Activated T-cell treated with anti-CD3 and anti-CD28 coated beads, Interleukin-2, amount 50 U/mL, for 24 hours (primary cell): ENCODE results near the gene OR51A7.
"Not testable (repeated sequence)": the region's sequence is repeated elsewhere in the genome, so short reads cannot be mapped to it uniquely, and the experiment has no call there.

Experiments used
- DNase-seq: peaks from one replicate; pipeline ENCODE4 v3.0.0-alpha.2; 2020
- H3K27ac Mint-ChIP-seq: 2 replicates; pipeline ENCODE4 v1.8.0; 2020; ENCODE audit warnings: mild to moderate bottlenecking, mixed read lengths
- H3K27me3 Mint-ChIP-seq: 2 replicates; pipeline ENCODE4 v1.8.0; 2020; ENCODE audit warnings: mixed read lengths
- H3K36me3 Mint-ChIP-seq: 2 replicates; pipeline ENCODE4 v1.8.0; 2020; ENCODE audit warnings: low read depth, mixed read lengths
- H3K4me1 Mint-ChIP-seq: 2 replicates; pipeline ENCODE4 v1.8.0; 2020; ENCODE audit warnings: low read depth, mixed read lengths
- H3K4me3 Mint-ChIP-seq: 2 replicates; pipeline ENCODE4 v1.8.0; 2020; ENCODE audit warnings: mild to moderate bottlenecking, moderate library complexity, mixed read lengths
- H3K9me3 Mint-ChIP-seq: 2 replicates; pipeline ENCODE4 v1.8.0; 2020; ENCODE audit warnings: mixed read lengths

OR51A7 gene, protein sequence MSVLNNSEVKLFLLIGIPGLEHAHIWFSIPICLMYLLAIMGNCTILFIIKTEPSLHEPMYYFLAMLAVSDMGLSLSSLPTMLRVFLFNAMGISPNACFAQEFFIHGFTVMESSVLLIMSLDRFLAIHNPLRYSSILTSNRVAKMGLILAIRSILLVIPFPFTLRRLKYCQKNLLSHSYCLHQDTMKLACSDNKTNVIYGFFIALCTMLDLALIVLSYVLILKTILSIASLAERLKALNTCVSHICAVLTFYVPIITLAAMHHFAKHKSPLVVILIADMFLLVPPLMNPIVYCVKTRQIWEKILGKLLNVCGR

DNA sequence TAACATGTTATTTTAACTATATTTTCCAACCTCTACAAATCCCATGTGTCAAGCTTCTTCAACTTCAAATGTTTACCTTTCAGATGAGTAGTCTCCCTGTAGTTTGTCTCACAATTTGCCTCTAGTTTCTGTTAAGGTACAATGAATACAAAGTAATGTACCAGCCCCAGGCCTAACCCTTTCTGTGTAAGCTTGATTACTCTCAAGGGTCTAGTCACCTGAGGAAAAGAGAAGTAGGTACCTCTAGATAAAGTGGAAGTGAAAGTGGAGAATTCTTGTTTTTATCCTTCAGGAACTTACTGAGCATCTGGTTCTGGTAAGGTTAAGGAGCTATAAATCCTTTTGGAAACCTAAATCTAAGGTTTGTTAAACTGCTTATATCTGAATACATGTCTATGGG, at the start of gene OR51A7:
Gene OR51A7, plus strand, starts transcription at position 300 of the 400 bp plus-strand sequence. CDS start 3,587 bp downstream, outside the sequence.
- Mint-ChIP-seq H3K4me3 (no peak within 1 kb of the TSS), H3K27me3 (peaks cover 2% of the 10 kb centered on the region), H3K27ac (no peak within 1 kb of the TSS), H3K36me3 (no peaks in the 10 kb centered on the region), H3K9me3 (no peaks in the 10 kb centered on the region), H3K4me1 (no peaks in the 10 kb centered on the region)
- DNase-seq = no peak

DNA sequence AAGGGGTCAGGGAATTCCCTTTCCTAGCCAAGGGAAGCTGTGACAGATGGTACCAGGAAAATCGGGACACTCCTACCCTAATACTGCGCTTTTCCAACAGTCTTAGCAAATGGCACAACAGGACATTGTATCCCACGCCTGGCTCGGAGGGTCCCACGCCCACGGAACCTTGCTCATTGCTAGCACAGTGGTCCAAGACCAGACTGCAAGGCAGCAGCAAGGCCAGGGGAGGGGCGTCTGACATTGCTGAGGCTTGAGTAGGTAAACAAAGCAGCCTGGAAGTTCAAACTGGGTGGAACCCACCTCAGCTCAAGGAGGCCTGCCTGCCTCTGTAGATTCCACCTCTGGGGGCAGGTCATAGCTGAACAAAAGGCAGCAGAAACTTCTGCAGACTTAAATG, 49.3 kb upstream of the OR51A7 start:
- H3K36me3 Mint-ChIP-seq, H3K9me3 Mint-ChIP-seq, H3K27me3 Mint-ChIP-seq, H3K4me3 Mint-ChIP-seq, H3K27ac Mint-ChIP-seq, DNase-seq, H3K4me1 Mint-ChIP-seq: not testable (repeated sequence)

DNA sequence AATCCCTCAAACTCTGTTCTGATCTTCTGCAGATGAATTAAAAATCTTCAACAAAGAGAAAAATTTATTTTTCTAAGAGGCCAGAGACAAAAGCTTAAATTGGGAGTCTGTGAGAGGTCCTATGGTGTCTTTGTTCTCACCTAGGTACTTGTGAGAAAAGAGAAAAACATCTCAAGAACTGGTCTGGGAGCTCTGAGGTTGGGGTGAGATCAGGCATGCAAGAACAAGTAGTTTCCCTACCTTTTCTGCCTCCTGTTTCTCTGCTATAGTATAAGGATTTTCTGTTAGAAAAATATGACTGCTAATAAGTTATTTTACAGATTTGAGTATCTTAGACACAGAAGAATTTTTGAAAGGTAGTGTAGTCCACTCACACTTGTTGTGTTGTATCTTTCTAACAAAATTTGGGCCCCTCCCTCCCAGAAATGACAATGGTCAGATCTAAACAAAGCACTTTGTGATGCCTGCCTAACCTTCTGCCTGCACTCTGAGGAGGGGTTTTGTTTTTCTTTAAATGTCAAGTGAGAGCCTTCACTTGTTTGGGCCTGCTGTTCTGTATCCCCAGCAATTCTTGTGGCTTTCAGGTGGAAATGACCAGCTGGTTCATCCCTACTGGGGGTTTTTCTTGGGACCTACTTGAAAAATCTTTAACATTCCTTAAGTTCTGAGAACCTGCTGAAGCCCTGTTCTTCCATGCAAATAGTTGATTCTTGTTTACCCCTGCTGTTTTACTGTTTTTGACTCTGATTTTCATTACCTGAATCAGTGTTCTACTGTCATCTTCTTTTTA, 40.9 kb upstream of the OR51A7 start:
- no peaks in the 10 kb centered on the region for H3K9me3 Mint-ChIP-seq
- peaks cover 3% of the 10 kb centered on the region for H3K27me3 Mint-ChIP-seq
- DNase-seq = no peak
- no peaks in the 10 kb centered on the region for H3K4me1 Mint-ChIP-seq
- no peaks in the 10 kb centered on the region for H3K36me3 Mint-ChIP-seq
- H3K4me3 Mint-ChIP-seq = no peak overlapping the region
- H3K27ac Mint-ChIP-seq = no peak overlapping the region

DNA sequence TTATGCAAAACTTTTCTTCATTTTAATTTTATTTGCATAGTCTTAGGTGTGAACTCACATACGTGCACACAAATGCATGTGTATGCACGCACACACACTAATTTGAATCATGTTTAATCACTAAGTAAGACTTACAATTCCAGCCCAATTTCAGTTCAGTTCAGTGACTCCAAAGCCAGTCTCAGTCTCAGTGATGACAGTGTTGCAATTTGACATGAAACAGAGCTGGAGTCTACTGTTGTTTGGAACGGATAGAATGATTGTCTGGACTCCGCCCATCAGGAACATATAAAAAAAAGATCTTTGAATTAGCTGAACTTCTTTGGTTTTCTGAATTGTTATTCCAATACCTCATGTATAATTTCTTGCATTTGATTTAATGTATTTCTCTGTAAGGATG, 39.7 kb upstream of the OR51A7 start:
- no peak overlapping the region for H3K4me3 Mint-ChIP-seq
- H3K9me3 Mint-ChIP-seq = no peaks in the 10 kb centered on the region
- no peaks in the 10 kb centered on the region for H3K4me1 Mint-ChIP-seq
- no peak overlapping the region for H3K27ac Mint-ChIP-seq
- peaks cover 3% of the 10 kb centered on the region for H3K27me3 Mint-ChIP-seq
- no peaks in the 10 kb centered on the region for H3K36me3 Mint-ChIP-seq
- DNase-seq = no peak

DNA sequence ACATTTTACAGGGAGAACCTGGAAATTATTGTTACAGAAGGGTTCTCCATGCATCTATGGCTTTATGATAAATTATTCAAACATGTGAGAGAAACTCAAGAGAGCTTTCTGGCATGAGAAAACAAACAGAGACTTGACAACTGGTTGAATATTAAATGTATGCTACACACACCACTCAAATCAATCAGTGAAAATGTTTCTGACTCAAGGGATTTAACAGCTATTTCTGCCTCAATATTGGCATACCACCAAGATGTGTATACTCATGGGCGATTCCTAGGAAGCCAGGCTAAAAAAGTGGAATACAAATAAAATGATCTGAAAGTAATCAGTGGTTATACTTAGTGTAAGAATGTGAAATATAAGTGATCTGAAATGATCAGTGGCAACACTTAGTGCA, 37.7 kb upstream of the OR51A7 start:
- no peak for DNase-seq
- H3K27me3 Mint-ChIP-seq = peaks cover 3% of the 10 kb centered on the region
- H3K4me1 Mint-ChIP-seq = no peaks in the 10 kb centered on the region
- no peak overlapping the region for H3K4me3 Mint-ChIP-seq
- no peak overlapping the region for H3K27ac Mint-ChIP-seq
- no peaks in the 10 kb centered on the region for H3K36me3 Mint-ChIP-seq
- H3K9me3 Mint-ChIP-seq = no peaks in the 10 kb centered on the region

DNA sequence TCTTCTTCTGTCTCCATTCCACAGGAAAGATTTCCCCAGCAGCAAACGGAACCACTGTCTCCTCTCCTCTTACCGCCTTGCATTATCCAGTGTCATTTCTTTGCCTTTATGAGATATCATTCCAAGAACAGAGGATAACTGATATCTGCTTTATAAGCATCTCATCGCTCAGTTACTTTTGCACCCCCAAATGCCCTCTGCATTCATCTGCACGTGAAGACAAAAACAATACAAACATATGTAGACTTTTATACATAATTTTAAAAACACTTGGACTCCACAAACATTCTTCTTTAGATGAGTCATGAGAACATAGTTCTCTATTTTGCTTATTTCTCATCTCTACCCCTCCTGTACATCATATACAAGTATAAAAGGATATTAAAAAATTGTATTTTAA, 22.4 kb upstream of the OR51A7 start:
- no peaks in the 10 kb centered on the region for H3K4me1 Mint-ChIP-seq
- no peaks in the 10 kb centered on the region for H3K9me3 Mint-ChIP-seq
- H3K27ac Mint-ChIP-seq = no peak overlapping the region

DNA sequence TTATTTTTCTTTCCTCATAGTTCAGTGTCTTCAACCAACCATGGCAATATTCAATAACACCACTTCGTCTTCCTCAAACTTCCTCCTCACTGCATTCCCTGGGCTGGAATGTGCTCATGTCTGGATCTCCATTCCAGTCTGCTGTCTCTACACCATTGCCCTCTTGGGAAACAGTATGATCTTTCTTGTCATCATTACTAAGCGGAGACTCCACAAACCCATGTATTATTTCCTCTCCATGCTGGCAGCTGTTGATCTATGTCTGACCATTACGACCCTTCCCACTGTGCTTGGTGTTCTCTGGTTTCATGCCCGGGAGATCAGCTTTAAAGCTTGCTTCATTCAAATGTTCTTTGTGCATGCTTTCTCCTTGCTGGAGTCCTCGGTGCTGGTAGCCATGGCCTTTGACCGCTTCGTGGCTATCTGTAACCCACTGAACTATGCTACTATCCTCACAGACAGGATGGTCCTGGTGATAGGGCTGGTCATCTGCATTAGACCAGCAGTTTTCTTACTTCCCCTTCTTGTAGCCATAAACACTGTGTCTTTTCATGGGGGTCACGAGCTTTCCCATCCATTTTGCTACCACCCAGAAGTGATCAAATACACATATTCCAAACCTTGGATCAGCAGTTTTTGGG, 21.6 kb upstream of the OR51A7 start, which contains the start of gene OR51T1:
Gene OR51T1, plus strand, starts transcription at position 41 of the 641 bp plus-strand sequence. Its CDS starts 0 bp downstream, at position 41.
- no peaks in the 10 kb centered on the region for H3K4me1 Mint-ChIP-seq
- DNase-seq = no peak
- no peak within 1 kb of the TSS for H3K4me3 Mint-ChIP-seq
- no peaks in the 10 kb centered on the region for H3K9me3 Mint-ChIP-seq
- H3K27ac Mint-ChIP-seq = no peak within 1 kb of the TSS
- H3K27me3 Mint-ChIP-seq = no peaks in the 10 kb centered on the region
- no peaks in the 10 kb centered on the region for H3K36me3 Mint-ChIP-seq

More for the DNA sequence above, 22.4 kb upstream of the OR51A7 start:
- Mint-ChIP-seq H3K36me3 (no peaks in the 10 kb centered on the region), H3K4me3 (no peak overlapping the region), H3K27me3 (no peaks in the 10 kb centered on the region)
- DNase-seq = no peak

DNA sequence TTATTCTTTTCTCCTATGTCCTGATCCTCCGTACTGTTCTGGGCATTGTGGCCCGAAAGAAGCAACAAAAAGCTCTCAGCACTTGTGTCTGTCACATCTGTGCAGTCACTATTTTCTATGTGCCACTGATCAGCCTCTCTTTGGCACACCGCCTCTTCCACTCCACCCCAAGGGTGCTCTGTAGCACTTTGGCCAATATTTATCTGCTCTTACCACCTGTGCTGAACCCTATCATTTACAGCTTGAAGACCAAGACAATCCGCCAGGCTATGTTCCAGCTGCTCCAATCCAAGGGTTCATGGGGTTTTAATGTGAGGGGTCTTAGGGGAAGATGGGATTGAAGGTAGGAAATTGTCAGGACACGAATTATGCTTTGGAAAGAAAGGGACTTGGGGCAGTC, 21.0 kb upstream of the OR51A7 start:
- Mint-ChIP-seq H3K4me3 (no peak overlapping the region), H3K4me1 (no peaks in the 10 kb centered on the region), H3K36me3 (no peaks in the 10 kb centered on the region), H3K27ac (no peak overlapping the region), H3K27me3 (no peaks in the 10 kb centered on the region), H3K9me3 (no peaks in the 10 kb centered on the region)
- DNase-seq = no peak

DNA sequence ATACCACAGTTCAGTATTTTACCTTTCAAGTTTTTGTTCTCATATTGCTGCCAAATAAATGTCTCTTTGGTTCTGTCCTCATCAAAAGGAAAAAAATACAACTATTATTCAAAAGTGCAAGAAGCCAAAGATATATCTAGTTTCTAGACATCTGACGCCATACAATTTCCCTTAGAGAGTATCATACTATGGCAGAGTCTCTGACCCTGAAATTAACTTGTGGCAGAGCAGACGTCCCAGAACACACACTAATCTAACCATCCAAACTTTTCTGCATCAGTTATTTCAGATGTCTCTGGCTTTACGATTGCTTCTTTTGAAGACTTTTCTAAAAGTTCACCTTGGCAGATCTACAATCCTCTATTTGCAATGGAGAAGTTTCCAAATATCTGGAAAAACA, 19.2 kb upstream of the OR51A7 start:
- Mint-ChIP-seq H3K9me3 (no peaks in the 10 kb centered on the region), H3K36me3 (no peaks in the 10 kb centered on the region), H3K27me3 (no peaks in the 10 kb centered on the region), H3K4me3 (no peak overlapping the region), H3K27ac (no peak overlapping the region), H3K4me1 (no peaks in the 10 kb centered on the region)
- no peak for DNase-seq

DNA sequence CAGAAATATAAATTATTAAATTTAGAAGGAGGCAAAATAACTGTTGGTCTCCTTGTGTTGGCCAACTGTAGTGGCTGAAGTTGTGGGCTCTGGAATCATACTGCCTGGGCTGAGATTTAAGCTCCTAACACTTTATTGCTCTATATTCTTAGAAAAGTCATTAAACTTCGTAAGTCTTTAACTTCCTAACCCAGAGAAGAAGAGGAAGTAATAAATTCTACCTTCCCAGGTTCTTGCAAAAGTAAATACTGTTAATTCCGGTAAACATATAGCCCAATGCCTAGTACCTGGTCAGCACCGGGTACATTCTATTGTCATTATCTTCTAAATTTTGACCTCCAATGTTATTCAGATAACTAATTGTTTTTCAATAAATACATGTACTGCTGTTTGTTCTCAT, 17.4 kb upstream of the OR51A7 start:
- no peaks in the 10 kb centered on the region for H3K36me3 Mint-ChIP-seq
- H3K9me3 Mint-ChIP-seq = no peaks in the 10 kb centered on the region
- H3K27me3 Mint-ChIP-seq = no peaks in the 10 kb centered on the region
- no peak overlapping the region for H3K27ac Mint-ChIP-seq
- H3K4me3 Mint-ChIP-seq = no peak overlapping the region
- no peaks in the 10 kb centered on the region for H3K4me1 Mint-ChIP-seq
- DNase-seq = no peak

DNA sequence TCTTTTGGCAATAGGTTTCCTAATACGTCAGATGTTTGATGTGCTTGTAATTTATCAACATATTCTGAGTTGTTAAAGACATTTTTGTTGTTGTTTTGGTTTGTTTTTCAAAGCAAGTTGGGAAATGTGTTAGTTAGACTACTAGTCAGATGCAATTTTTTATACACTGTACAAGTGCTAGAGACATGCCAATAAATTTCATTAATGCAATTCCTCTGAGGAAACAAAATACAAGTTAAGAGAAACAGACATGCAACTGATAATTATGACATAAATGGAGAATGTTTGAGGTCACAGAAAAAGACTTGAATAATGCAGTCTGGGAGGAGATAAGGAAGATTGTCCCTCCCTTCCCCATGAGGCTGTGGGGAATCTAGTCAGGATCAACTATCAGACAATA, 16.0 kb upstream of the OR51A7 start:
- no peak for DNase-seq
- Mint-ChIP-seq H3K36me3 (no peaks in the 10 kb centered on the region), H3K27me3 (no peaks in the 10 kb centered on the region), H3K27ac (no peak overlapping the region), H3K4me1 (no peaks in the 10 kb centered on the region), H3K9me3 (no peaks in the 10 kb centered on the region), H3K4me3 (no peak overlapping the region)

DNA sequence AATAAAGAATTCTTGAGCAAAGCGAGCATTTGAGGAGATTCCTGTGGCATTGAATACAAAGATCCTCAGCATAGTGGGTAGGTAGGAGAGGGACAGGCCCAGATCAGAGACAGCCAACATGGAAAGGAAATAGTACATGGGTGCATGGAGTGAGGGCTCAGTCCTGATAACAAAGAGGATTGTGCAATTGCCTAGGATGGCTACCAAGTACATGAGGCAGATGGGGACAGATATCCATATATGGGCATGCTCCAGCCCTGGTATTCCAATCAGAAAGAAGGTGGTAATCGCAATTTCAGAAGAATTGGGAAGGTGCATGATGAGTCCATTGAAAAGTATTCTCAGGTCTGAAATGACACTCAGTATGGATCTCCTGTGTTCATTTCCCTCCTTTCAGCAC, 13.3 kb upstream of the OR51A7 start:
- Mint-ChIP-seq H3K4me3 (no peak overlapping the region), H3K27ac (no peak overlapping the region), H3K36me3 (no peaks in the 10 kb centered on the region), H3K4me1 (no peaks in the 10 kb centered on the region), H3K27me3 (no peaks in the 10 kb centered on the region), H3K9me3 (no peaks in the 10 kb centered on the region)
- no peak for DNase-seq

DNA sequence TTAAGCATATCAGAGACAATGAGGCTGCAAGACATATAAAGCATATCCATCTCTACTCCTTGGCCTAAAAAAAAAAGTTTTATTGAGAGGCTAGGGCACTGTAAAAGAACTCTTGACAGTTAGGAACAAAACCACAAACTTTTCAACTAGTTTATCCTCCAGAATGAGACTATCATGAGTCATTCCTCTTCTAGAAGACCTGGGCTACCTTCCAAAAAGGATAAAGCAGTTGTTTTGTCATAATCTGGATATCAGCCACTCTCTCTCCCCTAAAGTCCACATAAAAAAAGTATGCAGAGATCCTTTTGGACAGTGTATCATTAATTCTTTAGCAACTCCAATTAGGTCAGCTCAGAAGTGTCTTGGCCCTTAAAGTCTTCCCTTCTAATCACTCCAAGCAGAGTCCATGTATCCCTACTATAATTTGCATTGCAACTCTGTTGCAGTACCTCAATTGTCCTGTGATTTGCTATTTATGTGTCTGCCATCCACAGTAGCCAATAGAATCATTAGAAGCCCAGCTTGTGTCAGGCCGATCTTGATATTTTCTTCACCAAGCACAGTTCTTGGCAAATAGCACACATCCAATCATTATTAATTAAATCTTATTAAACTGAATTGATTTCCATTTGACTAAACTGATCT, 11.5 kb upstream of the OR51A7 start:
- no peaks in the 10 kb centered on the region for H3K4me1 Mint-ChIP-seq

DNA sequence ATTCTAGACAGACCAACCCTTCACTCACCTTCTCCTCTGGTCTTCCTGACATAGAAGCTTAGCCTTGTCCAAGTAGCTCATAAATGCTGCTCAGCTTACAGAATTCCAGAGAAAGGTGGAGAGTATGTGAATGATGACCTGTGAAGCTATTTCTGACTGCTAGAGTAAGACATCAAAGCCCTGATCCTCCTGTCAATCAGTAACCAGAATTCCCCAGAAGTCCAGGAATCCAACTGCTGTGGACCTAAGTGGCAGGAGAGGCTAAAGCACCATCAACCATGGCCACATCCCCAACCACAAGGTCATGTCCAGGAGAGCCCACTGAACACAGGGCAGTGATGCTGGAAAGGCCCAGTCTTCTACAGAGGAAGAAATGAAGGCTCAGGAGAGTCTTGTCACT, 13.0 kb downstream of the OR51A7 start:
- no peaks in the 10 kb centered on the region for H3K9me3 Mint-ChIP-seq
- no peaks in the 10 kb centered on the region for H3K4me1 Mint-ChIP-seq
- H3K27ac Mint-ChIP-seq = no peak overlapping the region
- H3K36me3 Mint-ChIP-seq = no peaks in the 10 kb centered on the region
- H3K4me3 Mint-ChIP-seq = no peak overlapping the region
- no peak for DNase-seq
- no peaks in the 10 kb centered on the region for H3K27me3 Mint-ChIP-seq

More for the DNA sequence above, 11.5 kb upstream of the OR51A7 start:
- DNase-seq = no peak
- H3K9me3 Mint-ChIP-seq = no peaks in the 10 kb centered on the region
- no peaks in the 10 kb centered on the region for H3K27me3 Mint-ChIP-seq
- H3K4me3 Mint-ChIP-seq = no peak overlapping the region
- H3K27ac Mint-ChIP-seq = no peak overlapping the region
- no peaks in the 10 kb centered on the region for H3K36me3 Mint-ChIP-seq
